Progenitor cell of endocrine pancreas (in vitro differentiated cells): ENCODE measurements around the gene CDC42BPB. TPM values are rescaled to one million over a fixed set of nuclear protein-coding genes. Genes with fewer than 3 reads are reported as not detected.

ENCODE experiments used
- DNase-seq: peaks from one replicate; pipeline ENCODE4 v3.0.0; 2021; ENCODE audit warnings: low spot score; ENCODE audit not compliant: unreplicated experiment
- H3K27ac Mint-ChIP-seq: 2 replicates; pipeline ENCODE4 v1.8.0; 2021; ENCODE audit warnings: mild to moderate bottlenecking, moderate library complexity, mixed read lengths
- H3K27me3 Mint-ChIP-seq: 2 replicates; pipeline ENCODE4 v1.8.0; 2021; ENCODE audit warnings: mixed read lengths
- H3K36me3 Mint-ChIP-seq: 2 replicates; pipeline ENCODE4 v1.8.0; 2022; ENCODE audit warnings: mixed read lengths; ENCODE audit not compliant: insufficient read depth
- H3K4me1 Mint-ChIP-seq: 2 replicates; pipeline ENCODE4 v1.8.0; 2021; ENCODE audit warnings: low read depth, mixed read lengths
- H3K4me3 Mint-ChIP-seq: 2 replicates; pipeline ENCODE4 v1.8.0; 2021; ENCODE audit warnings: low read depth, mild to moderate bottlenecking, moderate library complexity, mixed read lengths
- H3K9me3 Mint-ChIP-seq: 2 replicates; pipeline ENCODE4 v1.8.0; 2021; ENCODE audit warnings: low read depth, mixed read lengths
- CTCF ChIP-seq: fragments of 200-600 bp; sonication (generic); IDR thresholded peaks from one replicate; pipeline ENCODE4 v1.5.0; 2021; ENCODE audit warnings: antibody characterized with exemption, mild to moderate bottlenecking; ENCODE audit not compliant: unreplicated experiment
- total RNA-seq: library from RNA; stranded (reverse); gene quantifications from 2 replicates; pipeline ENCODE4 v1.2.1, GENCODE V29; 2021

CDC42BPB gene
- total RNA-seq, 1 donor from 2014 or later = 105 TPM

- no peak for DNase-seq
- H3K36me3 Mint-ChIP-seq = peaks cover 6% of the 10 kb centered on the region
- no peaks in the 10 kb centered on the region for H3K9me3 Mint-ChIP-seq
- no peak for TF ChIP-seq CTCF
- no peak overlapping the region for H3K4me3 Mint-ChIP-seq
- H3K4me1 Mint-ChIP-seq = no peaks in the 10 kb centered on the region
- no peaks in the 10 kb centered on the region for H3K27me3 Mint-ChIP-seq
- no peak overlapping the region for H3K27ac Mint-ChIP-seq
Observed at GRCh38 chr14:103003351-103003615, 54.1 kb downstream of the CDC42BPB start.

DNA sequence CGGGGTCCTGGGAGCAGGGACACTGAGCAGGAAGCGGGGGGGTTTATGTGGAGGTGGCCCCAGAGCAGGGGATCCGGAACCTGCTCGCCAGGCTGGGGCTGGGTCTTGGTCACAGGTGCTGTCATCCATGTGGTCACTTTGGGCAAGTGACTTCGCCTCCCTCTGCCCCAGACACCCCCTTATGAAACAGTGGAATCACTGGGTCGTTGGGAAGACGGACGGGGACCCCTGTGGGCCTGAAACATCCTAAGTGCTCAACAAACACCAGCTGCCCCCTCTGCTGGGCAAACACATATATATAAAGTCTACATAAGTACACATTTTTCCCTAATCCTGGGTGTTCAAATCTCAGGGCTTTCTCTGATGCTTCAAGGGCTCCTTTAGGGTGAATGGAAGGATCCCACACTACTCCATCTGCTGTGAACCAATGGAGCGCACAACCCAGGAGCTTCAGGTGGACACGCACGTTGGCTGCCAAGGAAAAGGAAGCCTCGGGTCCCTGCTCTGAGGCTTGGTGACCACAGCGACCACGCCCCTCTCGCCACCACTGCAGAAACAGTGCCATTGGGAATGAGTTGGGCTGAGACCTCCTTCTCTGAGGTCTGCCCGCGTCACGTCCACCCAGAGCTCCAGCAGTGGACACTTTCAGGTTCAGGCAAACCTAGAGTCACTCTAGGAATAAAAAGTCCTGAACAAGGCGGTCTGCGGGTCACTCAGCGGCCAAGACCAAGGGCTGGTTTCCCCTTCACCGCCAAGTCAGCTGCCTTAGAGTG is 54.6 kb downstream of the CDC42BPB start:
- Mint-ChIP-seq H3K36me3 (peaks cover 9% of the 10 kb centered on the region), H3K27me3 (no peaks in the 10 kb centered on the region), H3K27ac (no peak overlapping the region), H3K9me3 (no peaks in the 10 kb centered on the region), H3K4me1 (no peaks in the 10 kb centered on the region), H3K4me3 (no peak overlapping the region)
- TF ChIP-seq CTCF = no peak
- DNase-seq = no peak

GRCh38 chr14:103001651-103002396 is 55.5 kb downstream of the CDC42BPB start:
- DNase-seq = no peak
- H3K4me3 Mint-ChIP-seq = no peak overlapping the region
- no peaks in the 10 kb centered on the region for H3K9me3 Mint-ChIP-seq
- TF ChIP-seq CTCF = no peak
- no peaks in the 10 kb centered on the region for H3K4me1 Mint-ChIP-seq
- no peak overlapping the region for H3K27ac Mint-ChIP-seq
- H3K27me3 Mint-ChIP-seq = no peaks in the 10 kb centered on the region
- H3K36me3 Mint-ChIP-seq = peaks cover 13% of the 10 kb centered on the region

DNA sequence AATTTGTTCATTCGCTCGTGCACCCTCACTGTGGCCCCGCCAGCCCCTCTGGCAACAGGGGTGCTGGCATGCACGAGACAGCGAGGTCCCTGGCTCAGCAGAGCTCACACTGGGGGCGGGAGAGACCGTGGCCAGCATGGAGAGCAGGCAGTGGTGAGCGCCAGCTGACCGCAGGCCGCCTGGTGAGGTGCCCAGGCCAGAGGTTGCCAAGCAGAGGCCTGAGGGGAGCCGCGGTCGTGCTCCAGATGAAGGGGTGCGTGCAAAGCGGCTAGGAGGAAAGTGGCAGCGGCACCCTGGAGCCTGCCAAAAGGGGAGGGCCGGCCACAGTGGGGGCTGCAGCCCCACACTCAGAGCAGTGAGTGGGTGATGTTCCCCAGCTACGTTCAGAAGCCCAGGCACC is 56.1 kb downstream of the CDC42BPB start:
- TF ChIP-seq CTCF = no peak
- Mint-ChIP-seq H3K9me3 (no peaks in the 10 kb centered on the region), H3K36me3 (peaks cover 13% of the 10 kb centered on the region), H3K4me1 (no peaks in the 10 kb centered on the region), H3K27ac (no peak overlapping the region), H3K27me3 (no peaks in the 10 kb centered on the region), H3K4me3 (no peak overlapping the region)
- no peak for DNase-seq

GRCh38 chr14:103000291-103000921 is 56.9 kb downstream of the CDC42BPB start:
- TF ChIP-seq CTCF = no peak
- Mint-ChIP-seq H3K4me3 (no peak overlapping the region), H3K9me3 (no peaks in the 10 kb centered on the region)

More at GRCh38 chr14:103000291-103000921, 56.9 kb downstream of the CDC42BPB start:
- Mint-ChIP-seq H3K27me3 (no peaks in the 10 kb centered on the region), H3K36me3 (peaks cover 14% of the 10 kb centered on the region), H3K4me1 (no peaks in the 10 kb centered on the region), H3K27ac (no peak overlapping the region)
- no peak for DNase-seq
